CD4-positive, alpha-beta T cell treated with Interleukin-10 for 1 hour (primary cell): ENCODE measurements around the gene VEGFD.

ENCODE experiments used
- DNase-seq: peaks from one replicate; pipeline ENCODE4 v3.0.0-alpha.2; 2020

The VEGFD gene

GRCh38 chrX:15384304-15384703, at the start of gene VEGFD:
Gene VEGFD (minus strand): TSS chrX:15384413. CDS start chrX:15383946, 467 bp downstream.
- DNase-seq: no peak

GRCh38 chrX:15430584-15430983, 46.4 kb upstream of the VEGFD start:
- DNase-seq: no peak

GRCh38 chrX:15430076-15430475, 45.9 kb upstream of the VEGFD start:
- DNase-seq: no peak

GRCh38 chrX:15425024-15425423, 40.8 kb upstream of the VEGFD start:
- no peak for DNase-seq

GRCh38 chrX:15418707-15419181, 34.5 kb upstream of the VEGFD start:
- no peak for DNase-seq

- DNase-seq: no peak
These were observed 34.0 kb upstream of the VEGFD start for GRCh38 chrX:15418041-15418706.

GRCh38 chrX:15416133-15416993, 32.1 kb upstream of the VEGFD start:
- DNase-seq: no peak

- no peak for DNase-seq
These were observed 28.9 kb upstream of the VEGFD start for GRCh38 chrX:15413101-15413500.

- no peak for DNase-seq
These were observed 26.7 kb upstream of the VEGFD start for GRCh38 chrX:15410947-15411346.

GRCh38 chrX:15410430-15410829, 26.2 kb upstream of the VEGFD start:
- DNase-seq: no peak

GRCh38 chrX:15405846-15406245, 21.6 kb upstream of the VEGFD start:
- no peak for DNase-seq

- DNase-seq: no peak
These were observed 20.3 kb upstream of the VEGFD start for GRCh38 chrX:15404401-15405096.

- no peak for DNase-seq
These were observed 17.2 kb upstream of the VEGFD start for GRCh38 chrX:15401378-15401777.

- no peak for DNase-seq
These were observed 15.8 kb upstream of the VEGFD start for GRCh38 chrX:15399962-15400391.

- no peak for DNase-seq
These were observed 14.7 kb upstream of the VEGFD start for GRCh38 chrX:15398874-15399273.

- DNase-seq: no peak
These were observed 11.6 kb upstream of the VEGFD start for GRCh38 chrX:15395789-15396188.

- no peak for DNase-seq
These were observed 7.6 kb upstream of the VEGFD start for GRCh38 chrX:15391850-15392249.

- DNase-seq: no peak
These were observed 1.4 kb downstream of the VEGFD start for GRCh38 chrX:15382813-15383212.

GRCh38 chrX:15376956-15377355, 7.3 kb downstream of the VEGFD start:
- no peak for DNase-seq

- DNase-seq: no peak
These were observed 10.2 kb downstream of the VEGFD start for GRCh38 chrX:15373976-15374375.

GRCh38 chrX:15366506-15367352, 17.5 kb downstream of the VEGFD start:
- no peak for DNase-seq

- no peak for DNase-seq
These were observed 24.5 kb downstream of the VEGFD start for GRCh38 chrX:15359701-15360100.

GRCh38 chrX:15358533-15358932, 25.7 kb downstream of the VEGFD start:
- no peak for DNase-seq
